22Rv1 (cell line): ENCODE measurements around the gene TPSG1.

Experiments
- H3K27ac ChIP-seq: fragments of 450-650 bp; 2 replicates; pipeline ENCODE4 v1.5.1; 2017
- CTCF ChIP-seq: fragments of 450-650 bp; IDR thresholded peaks from 2 replicates; pipeline ENCODE4 v1.5.1; 2017; ENCODE audit warnings: mild to moderate bottlenecking
- ZFX ChIP-seq: fragments of 450-650 bp; IDR thresholded peaks from 2 replicates; pipeline ENCODE4 v1.6.1; 2017; ENCODE audit warnings: antibody characterized with exemption, borderline replicate concordance

The TPSG1 gene

GRCh38 chr16:1216296-1216619 lies 8.8 kb downstream of the TPSG1 start:
- TF ChIP-seq ZFX: no peak
- TF ChIP-seq CTCF: peak; percentile 48
- H3K27ac ChIP-seq: no peak overlapping the region

DNA sequence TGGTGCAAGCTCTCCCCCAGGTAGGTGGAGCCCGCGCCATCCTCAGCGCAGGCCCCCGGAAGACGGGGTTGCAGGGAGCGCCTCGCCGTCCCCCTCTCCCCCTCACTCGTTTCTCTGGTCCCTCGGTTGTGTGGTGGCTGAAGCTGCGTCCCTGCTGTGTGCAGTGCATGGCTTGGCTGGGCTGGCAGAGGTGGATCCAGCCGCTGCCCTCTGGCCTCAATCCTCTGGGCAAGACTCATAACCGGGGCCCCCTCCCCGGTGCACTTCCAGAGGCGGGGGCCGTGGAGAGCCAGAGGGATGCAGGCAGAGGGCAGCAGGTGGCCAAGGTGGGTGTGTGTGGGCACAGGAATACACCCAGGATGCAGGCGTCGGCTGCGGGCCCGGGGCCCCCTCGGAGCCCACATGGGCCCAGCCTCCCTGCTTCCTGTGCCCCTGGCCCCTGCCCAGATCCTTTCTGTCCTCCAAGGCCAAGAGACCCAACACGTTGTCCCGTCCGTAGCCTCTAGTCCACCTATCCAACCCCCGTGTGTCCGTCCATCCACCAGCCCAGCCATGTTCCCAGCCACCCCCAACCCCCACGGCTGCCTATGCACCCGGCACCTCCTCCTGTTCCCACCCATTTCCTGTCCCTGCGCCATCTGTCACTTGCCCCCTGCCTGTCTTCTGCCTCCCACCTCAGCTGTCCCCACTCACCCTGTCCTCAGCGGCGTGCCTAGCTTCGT lies 9.3 kb downstream of the TPSG1 start:
- no peak for TF ChIP-seq CTCF

DNA sequence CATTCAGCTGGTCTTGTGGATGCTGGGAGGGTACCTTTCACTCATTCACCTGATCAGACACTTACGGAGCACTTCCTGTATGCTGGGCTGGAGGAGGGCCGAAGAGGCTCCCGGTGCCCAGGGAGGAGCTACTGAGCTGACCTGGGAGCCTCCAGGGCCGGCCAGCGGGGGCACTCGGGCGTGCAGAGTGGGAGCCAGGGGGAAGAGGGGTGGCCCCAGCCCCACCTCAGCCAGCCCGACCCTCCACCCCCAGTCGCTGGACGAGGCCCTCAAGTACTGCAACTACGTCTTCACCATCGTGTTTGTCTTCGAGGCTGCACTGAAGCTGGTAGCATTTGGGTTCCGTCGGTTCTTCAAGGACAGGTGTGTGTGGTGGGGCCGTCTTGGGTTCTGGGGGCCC lies 10.3 kb downstream of the TPSG1 start:
- TF ChIP-seq CTCF: no peak
- TF ChIP-seq ZFX: no peak
- no peak overlapping the region for H3K27ac ChIP-seq

More for the DNA sequence above, 9.3 kb downstream of the TPSG1 start:
- H3K27ac ChIP-seq: no peak overlapping the region

DNA sequence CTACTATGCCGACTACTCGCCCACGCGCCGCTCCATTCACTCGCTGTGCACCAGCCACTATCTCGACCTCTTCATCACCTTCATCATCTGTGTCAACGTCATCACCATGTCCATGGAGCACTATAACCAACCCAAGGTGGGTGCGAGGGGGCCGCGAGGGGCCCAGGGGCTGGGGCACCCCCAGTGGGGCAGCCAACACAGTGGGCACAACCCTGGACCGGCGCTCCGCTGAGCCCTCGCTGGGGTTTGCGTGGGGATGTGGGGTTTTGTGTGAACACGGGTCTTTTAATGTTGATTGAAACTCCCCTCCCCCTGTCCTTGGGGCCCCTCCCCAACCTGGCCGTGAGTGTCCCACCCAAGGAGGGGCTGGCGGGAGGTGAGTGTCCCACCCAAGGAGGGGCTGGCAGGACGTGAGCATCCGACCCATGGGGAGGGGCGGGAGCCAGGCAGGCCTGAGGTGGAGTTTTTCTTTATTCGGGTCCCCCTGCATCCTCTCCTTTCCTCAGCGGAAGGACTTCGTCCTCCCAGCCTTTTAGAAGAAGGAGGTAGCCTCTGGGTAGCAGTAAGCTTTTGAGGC lies 11.2 kb downstream of the TPSG1 start:
- no peak for TF ChIP-seq CTCF
- TF ChIP-seq ZFX: no peak
- H3K27ac ChIP-seq: no peak overlapping the region

DNA sequence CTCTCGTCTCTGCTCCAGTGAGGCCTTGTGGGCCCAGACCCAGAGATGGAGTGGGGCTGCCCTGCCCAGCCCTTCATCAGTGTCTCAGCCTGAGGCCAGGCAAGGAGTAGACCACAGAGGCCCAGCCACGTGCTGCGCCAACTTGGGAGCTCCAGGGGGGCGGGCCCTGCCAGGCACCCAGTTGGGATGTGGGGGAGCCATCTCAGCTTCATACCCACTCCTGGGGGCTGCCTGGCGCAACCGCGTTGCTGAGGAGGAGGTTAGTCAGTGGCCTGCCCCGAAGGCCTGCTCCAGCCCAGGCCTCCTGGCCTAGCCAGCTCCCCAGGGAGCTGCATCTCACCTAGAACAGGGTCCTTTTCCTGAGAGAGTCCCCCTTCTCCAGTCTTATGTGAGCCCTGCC lies 11.8 kb downstream of the TPSG1 start:
- no peak for TF ChIP-seq CTCF
- TF ChIP-seq ZFX: no peak
- H3K27ac ChIP-seq: no peak overlapping the region

DNA sequence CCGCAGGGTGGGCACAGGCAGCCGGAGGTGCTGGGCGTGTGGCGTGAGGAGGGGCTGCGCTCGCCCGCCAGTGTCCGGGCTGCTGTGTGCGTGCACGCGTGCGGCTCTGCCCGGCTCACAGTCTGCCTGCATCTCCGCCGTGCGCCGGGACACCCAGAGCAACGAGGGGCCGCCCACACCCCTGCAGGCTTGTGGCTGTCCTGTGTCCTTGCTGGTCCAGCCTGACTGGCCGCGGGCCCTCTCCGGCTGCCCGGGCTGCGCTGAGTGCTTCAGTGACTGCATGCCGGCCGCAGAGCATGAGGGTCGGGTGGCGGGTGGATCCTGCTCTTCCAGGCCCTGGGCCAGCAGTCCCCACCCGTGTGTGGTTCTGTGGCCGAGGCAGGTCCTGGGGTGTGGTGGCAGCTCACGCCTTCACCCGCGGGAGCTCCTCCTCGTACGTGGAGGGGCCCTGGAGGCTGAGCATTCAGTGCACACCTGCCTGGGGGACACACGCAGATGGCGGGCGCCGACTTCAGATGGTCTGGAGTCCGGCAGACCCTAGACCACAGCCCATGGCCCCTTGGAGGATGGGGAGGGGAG lies 12.4 kb downstream of the TPSG1 start:
- no peak for TF ChIP-seq CTCF
- no peak for TF ChIP-seq ZFX
- H3K27ac ChIP-seq: no peak overlapping the region

GRCh38 chr16:1211451-1212268 lies 13.4 kb downstream of the TPSG1 start:
- H3K27ac ChIP-seq: no peak overlapping the region
- TF ChIP-seq ZFX (no peak), CTCF (no peak)
